ENCODE results near the gene CFAP126.
"Not testable (repeated sequence)": the region's sequence is repeated elsewhere in the genome, so short reads cannot be mapped to it uniquely, and the experiment has no call there.

Gene CFAP126, protein sequence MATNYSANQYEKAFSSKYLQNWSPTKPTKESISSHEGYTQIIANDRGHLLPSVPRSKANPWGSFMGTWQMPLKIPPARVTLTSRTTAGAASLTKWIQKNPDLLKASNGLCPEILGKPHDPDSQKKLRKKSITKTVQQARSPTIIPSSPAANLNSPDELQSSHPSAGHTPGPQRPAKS

GRCh38 chr1:161367684-161368400 lies at the start of gene CFAP126:
Gene CFAP126, minus strand, starts transcription at chr1:161367876. Its CDS starts 8 bp downstream, at chr1:161367868.
- Histone ChIP-seq H3K9me3 (ENCODE audit: control insufficient read depth, low read length) (no peaks in the 10 kb centered on the region), H3K27me3 (ENCODE audit: control insufficient read depth, insufficient read depth, low read length) (no peaks in the 10 kb centered on the region), H3K4me1 (ENCODE audit: control insufficient read depth, insufficient read depth, low read length) (no peaks in the 10 kb centered on the region), H3K9ac (ENCODE audit: low read length) (peak within 1 kb of the TSS; percentile 12), H3K4me3 (ENCODE audit: low read length) (no peak within 1 kb of the TSS), H3K36me3 (ENCODE audit: control insufficient read depth, insufficient read depth, low read length) (no peaks in the 10 kb centered on the region)

DNA sequence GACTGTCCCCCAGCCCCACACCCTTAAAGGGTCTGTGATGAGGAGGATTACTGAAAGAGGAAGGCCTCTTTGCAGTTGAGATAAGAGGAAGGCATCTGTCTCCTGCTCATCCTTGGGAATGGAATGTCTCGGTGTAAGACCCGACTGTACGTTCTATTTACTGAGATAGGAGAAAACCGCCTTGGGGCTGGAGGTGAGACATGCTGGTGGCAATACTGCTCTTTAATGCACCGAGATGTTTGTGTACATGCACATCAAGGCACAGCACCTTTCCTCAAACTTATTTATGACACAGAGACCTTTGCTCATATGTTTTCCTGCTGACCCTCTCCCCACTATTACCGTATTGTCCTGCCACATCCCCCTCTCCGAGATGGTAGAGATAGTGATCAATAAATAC lies 45.4 kb upstream of the CFAP126 start:
- H3K9me3 ChIP-seq (ENCODE audit: control insufficient read depth, low read length); H3K36me3 ChIP-seq (ENCODE audit: control insufficient read depth, insufficient read depth, low read length); H3K27me3 ChIP-seq (ENCODE audit: control insufficient read depth, insufficient read depth, low read length); H3K4me3 ChIP-seq (ENCODE audit: low read length); H3K9ac ChIP-seq (ENCODE audit: low read length): not testable (repeated sequence)
- peaks cover 11% of the 10 kb centered on the region for H3K4me1 ChIP-seq (ENCODE audit: control insufficient read depth, insufficient read depth, low read length)

- not testable (repeated sequence) for H3K9ac ChIP-seq (ENCODE audit: low read length); H3K36me3 ChIP-seq (ENCODE audit: control insufficient read depth, insufficient read depth, low read length); H3K9me3 ChIP-seq (ENCODE audit: control insufficient read depth, low read length); H3K4me3 ChIP-seq (ENCODE audit: low read length); H3K27me3 ChIP-seq (ENCODE audit: control insufficient read depth, insufficient read depth, low read length)
- peaks cover 11% of the 10 kb centered on the region for H3K4me1 ChIP-seq (ENCODE audit: control insufficient read depth, insufficient read depth, low read length)
These were observed 42.9 kb upstream of the CFAP126 start for GRCh38 chr1:161410636-161410970.

GRCh38 chr1:161409848-161410635 lies 42.4 kb upstream of the CFAP126 start:
- H3K9ac ChIP-seq (ENCODE audit: low read length); H3K36me3 ChIP-seq (ENCODE audit: control insufficient read depth, insufficient read depth, low read length); H3K27me3 ChIP-seq (ENCODE audit: control insufficient read depth, insufficient read depth, low read length); H3K4me3 ChIP-seq (ENCODE audit: low read length); H3K9me3 ChIP-seq (ENCODE audit: control insufficient read depth, low read length): not testable (repeated sequence)
- peaks cover 11% of the 10 kb centered on the region for H3K4me1 ChIP-seq (ENCODE audit: control insufficient read depth, insufficient read depth, low read length)

GRCh38 chr1:161408429-161409052 lies 40.9 kb upstream of the CFAP126 start:
- no peak overlapping the region for H3K9ac ChIP-seq (ENCODE audit: low read length)
- H3K36me3 ChIP-seq (ENCODE audit: control insufficient read depth, insufficient read depth, low read length), result no peaks in the 10 kb centered on the region
- no peaks in the 10 kb centered on the region for H3K9me3 ChIP-seq (ENCODE audit: control insufficient read depth, low read length)
- H3K4me3 ChIP-seq (ENCODE audit: low read length), result no peak overlapping the region
- H3K27me3 ChIP-seq (ENCODE audit: control insufficient read depth, insufficient read depth, low read length), result no peaks in the 10 kb centered on the region
- H3K4me1 ChIP-seq (ENCODE audit: control insufficient read depth, insufficient read depth, low read length), result peaks cover 11% of the 10 kb centered on the region

- Histone ChIP-seq H3K4me1 (ENCODE audit: control insufficient read depth, insufficient read depth, low read length) (peaks cover 11% of the 10 kb centered on the region), H3K9me3 (ENCODE audit: control insufficient read depth, low read length) (no peaks in the 10 kb centered on the region), H3K9ac (ENCODE audit: low read length) (no peak overlapping the region), H3K36me3 (ENCODE audit: control insufficient read depth, insufficient read depth, low read length) (no peaks in the 10 kb centered on the region), H3K27me3 (ENCODE audit: control insufficient read depth, insufficient read depth, low read length) (no peaks in the 10 kb centered on the region), H3K4me3 (ENCODE audit: low read length) (no peak overlapping the region)
These were observed 39.8 kb upstream of the CFAP126 start for GRCh38 chr1:161407451-161407985.

- H3K9ac ChIP-seq (ENCODE audit: low read length); H3K27me3 ChIP-seq (ENCODE audit: control insufficient read depth, insufficient read depth, low read length): not testable (repeated sequence)
These were observed 38.9 kb upstream of the CFAP126 start for GRCh38 chr1:161406551-161406950.

GRCh38 chr1:161404051-161404597 lies 36.4 kb upstream of the CFAP126 start:
- H3K36me3 ChIP-seq (ENCODE audit: control insufficient read depth, insufficient read depth, low read length), result no peaks in the 10 kb centered on the region
- H3K9me3 ChIP-seq (ENCODE audit: control insufficient read depth, low read length), result no peaks in the 10 kb centered on the region
- H3K9ac ChIP-seq (ENCODE audit: low read length), result no peak overlapping the region
- H3K4me1 ChIP-seq (ENCODE audit: control insufficient read depth, insufficient read depth, low read length), result peaks cover 1% of the 10 kb centered on the region
- H3K27me3 ChIP-seq (ENCODE audit: control insufficient read depth, insufficient read depth, low read length), result no peaks in the 10 kb centered on the region
- H3K4me3 ChIP-seq (ENCODE audit: low read length), result no peak overlapping the region

More at GRCh38 chr1:161406551-161406950, 38.9 kb upstream of the CFAP126 start:
- not testable (repeated sequence) for H3K4me3 ChIP-seq (ENCODE audit: low read length); H3K9me3 ChIP-seq (ENCODE audit: control insufficient read depth, low read length); H3K36me3 ChIP-seq (ENCODE audit: control insufficient read depth, insufficient read depth, low read length)
- peaks cover 11% of the 10 kb centered on the region for H3K4me1 ChIP-seq (ENCODE audit: control insufficient read depth, insufficient read depth, low read length)

DNA sequence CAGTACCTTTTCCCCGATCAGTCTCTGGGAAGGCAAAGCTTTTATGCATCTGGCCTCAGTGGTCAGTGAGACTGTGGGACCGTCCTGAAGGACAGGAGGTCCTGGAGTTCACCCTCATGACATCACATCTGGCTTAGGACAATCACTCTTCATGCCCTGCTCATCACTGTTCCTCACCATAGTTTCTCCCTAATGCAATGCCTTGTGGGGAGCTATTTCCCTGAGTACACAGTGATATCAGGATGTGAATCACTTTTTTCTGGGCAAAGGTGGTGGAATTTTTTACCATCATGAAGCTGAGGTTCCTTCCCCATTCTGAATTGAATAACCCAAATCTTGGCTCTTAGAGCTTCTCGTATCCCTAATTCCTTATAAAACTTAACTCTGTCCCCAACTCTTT lies 34.8 kb upstream of the CFAP126 start:
- Histone ChIP-seq H3K9me3 (ENCODE audit: control insufficient read depth, low read length) (no peaks in the 10 kb centered on the region), H3K36me3 (ENCODE audit: control insufficient read depth, insufficient read depth, low read length) (no peaks in the 10 kb centered on the region), H3K9ac (ENCODE audit: low read length) (no peak overlapping the region), H3K4me3 (ENCODE audit: low read length) (no peak overlapping the region), H3K4me1 (ENCODE audit: control insufficient read depth, insufficient read depth, low read length) (no peaks in the 10 kb centered on the region), H3K27me3 (ENCODE audit: control insufficient read depth, insufficient read depth, low read length) (no peaks in the 10 kb centered on the region)

DNA sequence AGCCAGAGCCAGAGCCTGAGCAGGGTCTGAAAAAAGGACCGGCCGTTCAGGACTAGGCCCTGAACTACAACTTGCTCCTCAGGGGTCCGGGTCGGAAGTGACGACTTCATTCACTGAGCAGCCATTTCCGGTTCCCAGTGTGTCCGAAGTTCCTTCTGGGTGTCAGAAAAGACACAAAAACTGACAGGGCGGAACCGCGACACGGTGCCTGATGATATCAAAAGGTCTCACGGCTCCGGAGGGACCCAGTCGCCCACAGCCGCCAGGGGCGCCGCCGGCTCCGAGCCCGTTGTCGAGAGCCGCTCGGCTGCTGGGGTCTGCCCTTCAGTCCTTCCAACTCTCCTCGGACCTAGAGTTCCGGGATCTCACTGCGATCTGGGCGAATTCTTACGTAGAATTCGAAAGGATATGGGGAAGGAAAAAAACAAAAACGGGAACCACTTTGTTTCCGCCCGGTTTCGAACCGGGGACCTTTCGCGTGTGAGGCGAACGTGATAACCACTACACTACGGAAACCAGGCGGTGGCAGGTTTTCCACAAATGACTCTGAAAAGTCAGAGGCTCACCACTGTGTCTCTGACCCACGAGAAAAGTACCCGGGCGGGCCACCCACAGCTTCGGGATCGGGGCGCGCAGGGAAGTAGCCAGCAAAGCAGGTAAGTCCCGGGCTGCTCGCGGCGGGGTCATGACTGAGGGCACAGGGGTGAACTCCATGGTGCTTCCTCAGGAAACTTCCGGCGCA lies 31.8 kb upstream of the CFAP126 start:
- Histone ChIP-seq H3K36me3 (ENCODE audit: control insufficient read depth, insufficient read depth, low read length) (no peaks in the 10 kb centered on the region), H3K4me3 (ENCODE audit: low read length) (peak overlapping the region; percentile 95), H3K27me3 (ENCODE audit: control insufficient read depth, insufficient read depth, low read length) (no peaks in the 10 kb centered on the region), H3K4me1 (ENCODE audit: control insufficient read depth, insufficient read depth, low read length) (no peaks in the 10 kb centered on the region), H3K9ac (ENCODE audit: low read length) (peak overlapping the region; percentile 99), H3K9me3 (ENCODE audit: control insufficient read depth, low read length) (no peaks in the 10 kb centered on the region)

DNA sequence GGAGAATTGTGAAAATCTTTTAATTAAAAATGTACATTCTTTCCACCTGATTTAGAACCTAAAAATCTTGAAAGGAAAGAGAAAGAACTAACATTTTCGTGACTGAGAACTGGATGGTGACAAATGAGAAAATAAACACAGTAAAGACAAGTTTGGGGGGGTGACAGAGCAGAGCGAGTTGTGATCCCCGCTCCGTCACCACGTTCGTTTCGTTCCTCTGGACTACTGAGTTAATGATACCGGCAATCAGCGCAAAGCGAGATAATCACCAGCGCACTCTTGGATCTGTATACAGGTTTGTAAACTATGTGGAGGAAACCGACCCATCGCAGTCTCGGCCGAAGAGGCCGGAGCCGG lies 31.2 kb upstream of the CFAP126 start:
- H3K4me1 ChIP-seq (ENCODE audit: control insufficient read depth, insufficient read depth, low read length), result no peaks in the 10 kb centered on the region
- no peaks in the 10 kb centered on the region for H3K9me3 ChIP-seq (ENCODE audit: control insufficient read depth, low read length)
- peak overlapping the region; percentile 95 for H3K4me3 ChIP-seq (ENCODE audit: low read length)
- H3K27me3 ChIP-seq (ENCODE audit: control insufficient read depth, insufficient read depth, low read length), result no peaks in the 10 kb centered on the region
- H3K36me3 ChIP-seq (ENCODE audit: control insufficient read depth, insufficient read depth, low read length), result no peaks in the 10 kb centered on the region
- peak overlapping the region; percentile 99 for H3K9ac ChIP-seq (ENCODE audit: low read length)
